A549 treated with AZD9567 at 1 μM for 4 hours (cell line): ENCODE measurements around the gene FANCC. TPM values are rescaled to one million over a fixed set of nuclear protein-coding genes. Genes with fewer than 3 reads are reported as not detected.

Experiments used
- total RNA-seq: library from RNA; stranded (reverse); fragments of 200-300 nt; extraction: Qiagen RNA extraction; gene quantifications from 5 replicates; pipeline ENCODE4 v1.2.3, GENCODE V29; 2022; ENCODE audit not compliant: insufficient read depth

Gene FANCC, protein sequence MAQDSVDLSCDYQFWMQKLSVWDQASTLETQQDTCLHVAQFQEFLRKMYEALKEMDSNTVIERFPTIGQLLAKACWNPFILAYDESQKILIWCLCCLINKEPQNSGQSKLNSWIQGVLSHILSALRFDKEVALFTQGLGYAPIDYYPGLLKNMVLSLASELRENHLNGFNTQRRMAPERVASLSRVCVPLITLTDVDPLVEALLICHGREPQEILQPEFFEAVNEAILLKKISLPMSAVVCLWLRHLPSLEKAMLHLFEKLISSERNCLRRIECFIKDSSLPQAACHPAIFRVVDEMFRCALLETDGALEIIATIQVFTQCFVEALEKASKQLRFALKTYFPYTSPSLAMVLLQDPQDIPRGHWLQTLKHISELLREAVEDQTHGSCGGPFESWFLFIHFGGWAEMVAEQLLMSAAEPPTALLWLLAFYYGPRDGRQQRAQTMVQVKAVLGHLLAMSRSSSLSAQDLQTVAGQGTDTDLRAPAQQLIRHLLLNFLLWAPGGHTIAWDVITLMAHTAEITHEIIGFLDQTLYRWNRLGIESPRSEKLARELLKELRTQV
- total RNA-seq = 9.7 to 13.2 TPM (median 11.0 TPM) in 5 replicates

DNA sequence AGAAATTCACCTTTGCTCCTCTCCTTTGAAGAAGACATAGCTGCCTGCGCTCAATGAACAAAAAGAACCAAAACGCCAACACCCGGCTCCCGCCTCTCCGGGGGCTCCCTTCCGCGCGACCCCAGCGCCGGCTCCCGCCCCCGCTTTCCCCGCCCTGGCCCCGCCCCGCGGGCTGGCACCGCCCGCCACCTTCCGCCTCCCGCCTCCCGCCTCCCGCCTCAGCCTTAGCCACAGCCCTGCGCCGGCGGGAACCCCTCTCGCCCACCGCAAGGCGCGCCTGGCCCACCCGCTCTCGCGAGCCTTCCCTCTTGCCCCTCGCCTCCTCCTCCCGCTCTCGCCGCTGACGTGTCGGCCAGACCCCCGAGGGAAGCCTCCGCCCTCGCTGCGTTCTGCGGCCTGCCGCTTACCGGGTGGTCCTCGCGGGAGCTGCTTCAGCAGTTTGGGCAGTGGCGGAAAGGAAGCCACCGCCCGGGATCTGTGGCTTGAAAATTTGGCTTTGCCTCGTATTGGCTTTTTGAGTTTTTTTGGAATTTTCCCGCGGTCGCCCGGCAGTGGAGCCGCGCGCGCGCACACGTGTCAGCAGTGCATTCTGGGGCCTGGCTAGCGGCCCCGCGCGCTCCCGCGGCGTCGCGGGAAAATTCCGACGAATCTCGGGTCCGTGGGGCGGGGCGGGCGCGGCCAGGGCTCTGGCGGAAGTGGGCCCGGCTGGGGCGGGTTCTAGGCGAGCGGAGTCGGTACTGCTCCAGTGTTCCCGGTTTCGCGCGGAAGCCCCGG, at the start of gene FANCC:
Gene FANCC, minus strand, starts transcription at position 591 of the 774 bp plus-strand sequence. CDS start 68,418 bp downstream, outside the sequence.

Other genes starting within 250 kb of the FANCC start
- gene PTCH1, start 199.3 kb upstream of the FANCC start, total RNA-seq = 2.4 to 4.3 TPM (median 2.7 TPM) in 5 replicates